Testis (tissue), 3 donors: ENCODE measurements around the gene PJA1. TPM values are rescaled to one million over a fixed set of nuclear protein-coding genes. Genes with fewer than 3 reads are reported as not detected.

Experiments used
- DNase-seq: peaks from one replicate; pipeline ENCODE4 v3.0.0-alpha.2; 2019
- H3K27ac ChIP-seq, 2 donors: fragments of 200-600 bp; sonication (generic); one replicate each; pipeline ENCODE4 v1.5.1; 2019
- H3K27me3 ChIP-seq: fragments of 200-600 bp; sonication (generic); one replicate; pipeline ENCODE4 v1.5.1; 2019
- H3K36me3 ChIP-seq: fragments of 200-600 bp; sonication (generic); one replicate; pipeline ENCODE4 v1.5.1; 2017; ENCODE audit warnings: low read depth; ENCODE audit errors: missing control alignments
- H3K4me1 ChIP-seq: fragments of 200-600 bp; sonication (generic); one replicate; pipeline ENCODE4 v1.5.1; 2019
- H3K4me3 ChIP-seq, 2 donors: fragments of 200-600 bp; sonication (generic); one replicate each; pipeline ENCODE4 v1.5.1; 2017 to 2019
- H3K9me3 ChIP-seq: fragments of 200-600 bp; sonication (generic); one replicate; pipeline ENCODE4 v1.5.1; 2017
- CTCF ChIP-seq, 3 experiments: fragments of 450-650 bp in 2 of 3; fragments of 200-600 bp in 1 of 3; sonication (generic) in 1 of 3; IDR thresholded peaks; one replicate each; pipeline ENCODE4 v1.5.1; 2016 to 2019; ENCODE audit warnings: antibody characterized with exemption in 3 of 3, mild to moderate bottlenecking in 2 of 3, moderate library complexity in 1 of 3
- POLR2A ChIP-seq: fragments of 450-650 bp; IDR thresholded peaks from one replicate; pipeline ENCODE4 v1.6.1; 2017; ENCODE audit warnings: antibody characterized with exemption, mild to moderate bottlenecking, moderate library complexity
- WGBS, 2 donors: methylation state at CpG; one replicate each; pipeline ENCODE4 v1.1.5; 2018; 5-methylcytosine and 5-hydroxymethylcytosine counted together
- intact Hi-C: fragments of 100-400 bp; cut with DNase I; formaldehyde crosslinking; loops from one replicate; pipeline ENCODE4 v1.15.1; 2023; ENCODE audit warnings: low total_unique reads
- polyA plus RNA-seq: library from polyadenylated mRNA; stranded (reverse); fragments of 350-450 nt; fragmentation: Illumina TruSeq; extraction: RNeasy Lipid Tissue Mini Kit (QIAGEN cat#74804); gene quantifications from one replicate; pipeline ENCODE4 v1.2.3, GENCODE V29; 2014; ENCODE audit warnings: low read depth, low replicate concordance; ENCODE audit not compliant: insufficient read depth
- total RNA-seq, 2 donors: library from RNA; depleted of rRNA; stranded (reverse); fragments of >200 nt; gene quantifications; one replicate each; pipeline ENCODE4 v1.2.3, GENCODE V29; 2016

The PJA1 gene
- total and polyA plus RNA-seq, 3 donors from 2014 or later = 56.6 to 101 (median 61.8) TPM

- Histone ChIP-seq H3K27me3 (no peaks in the 10 kb centered on the region), H3K36me3 (no peaks in the 10 kb centered on the region), H3K9me3 (no peaks in the 10 kb centered on the region), H3K4me3 (no peak overlapping the region), H3K27ac (no peak overlapping the region), H3K4me1 (no peaks in the 10 kb centered on the region)
- no peak for DNase-seq
- TF ChIP-seq POLR2A (no peak), CTCF (IDR thresholded peaks at IDR 0.05) (no peak)
- intact Hi-C loops = no loop called here
- 85 to 87% methylated on average over 3 of the region's 3 CpGs for WGBS, 2 donors
Measured at GRCh38 chrX:69176053-69176452, 10.8 kb upstream of the PJA1 start.

GRCh38 chrX:69173906-69174305 lies 8.7 kb upstream of the PJA1 start:
- no peaks in the 10 kb centered on the region for H3K9me3 ChIP-seq

DNA sequence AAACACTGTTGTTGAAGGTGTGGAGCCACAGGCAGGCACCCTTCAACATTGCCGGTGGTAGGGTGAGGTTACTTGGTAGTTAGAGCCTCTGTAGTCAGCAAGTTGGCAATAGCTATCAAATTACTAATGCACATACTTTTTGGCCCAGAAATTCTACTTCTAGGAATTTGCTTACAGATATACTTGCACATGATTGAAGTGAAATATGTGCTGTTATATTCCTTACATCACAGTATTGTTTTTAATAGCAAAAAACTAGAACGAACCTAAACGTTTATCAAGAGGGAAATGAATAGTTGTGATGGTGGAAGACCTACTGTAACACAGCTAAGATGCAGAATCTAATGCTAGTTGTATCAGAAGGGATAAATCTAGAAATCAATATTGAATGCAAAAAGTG lies 7.7 kb upstream of the PJA1 start:
- TF ChIP-seq POLR2A = no peak
- TF ChIP-seq CTCF (IDR thresholded peaks at IDR 0.05) = no peak
- no peaks in the 10 kb centered on the region for H3K36me3 ChIP-seq
- H3K4me1 ChIP-seq = no peaks in the 10 kb centered on the region
- 86 to 95% methylated on average over 3 of the region's 3 CpGs for WGBS, 2 donors
- intact Hi-C loops = no loop called here
- no peaks in the 10 kb centered on the region for H3K27me3 ChIP-seq
- H3K27ac ChIP-seq = no peak overlapping the region
- no peaks in the 10 kb centered on the region for H3K9me3 ChIP-seq
- DNase-seq = no peak
- no peak overlapping the region for H3K4me3 ChIP-seq

More at GRCh38 chrX:69173906-69174305, 8.7 kb upstream of the PJA1 start:
- WGBS, 2 donors = 16 to 17% methylated on average over 19 to 20 of the region's 20 CpGs
- Histone ChIP-seq H3K27me3 (no peaks in the 10 kb centered on the region), H3K4me1 (no peaks in the 10 kb centered on the region), H3K27ac (no peak overlapping the region), H3K36me3 (no peaks in the 10 kb centered on the region), H3K4me3 (no peak overlapping the region)
- TF ChIP-seq POLR2A (no peak), CTCF (IDR thresholded peaks at IDR 0.05) (no peak)
- DNase-seq = no peak
- intact Hi-C loops = no loop called here

- Histone ChIP-seq H3K4me1 (no peaks in the 10 kb centered on the region), H3K4me3 (no peak overlapping the region), H3K27ac (no peak overlapping the region), H3K27me3 (no peaks in the 10 kb centered on the region), H3K36me3 (no peaks in the 10 kb centered on the region), H3K9me3 (no peaks in the 10 kb centered on the region)
- intact Hi-C loops = no loop called here
- TF ChIP-seq CTCF (IDR thresholded peaks at IDR 0.05) (no peak), POLR2A (no peak)
- DNase-seq = no peak
Measured at GRCh38 chrX:69170319-69170718, 5.1 kb upstream of the PJA1 start.

DNA sequence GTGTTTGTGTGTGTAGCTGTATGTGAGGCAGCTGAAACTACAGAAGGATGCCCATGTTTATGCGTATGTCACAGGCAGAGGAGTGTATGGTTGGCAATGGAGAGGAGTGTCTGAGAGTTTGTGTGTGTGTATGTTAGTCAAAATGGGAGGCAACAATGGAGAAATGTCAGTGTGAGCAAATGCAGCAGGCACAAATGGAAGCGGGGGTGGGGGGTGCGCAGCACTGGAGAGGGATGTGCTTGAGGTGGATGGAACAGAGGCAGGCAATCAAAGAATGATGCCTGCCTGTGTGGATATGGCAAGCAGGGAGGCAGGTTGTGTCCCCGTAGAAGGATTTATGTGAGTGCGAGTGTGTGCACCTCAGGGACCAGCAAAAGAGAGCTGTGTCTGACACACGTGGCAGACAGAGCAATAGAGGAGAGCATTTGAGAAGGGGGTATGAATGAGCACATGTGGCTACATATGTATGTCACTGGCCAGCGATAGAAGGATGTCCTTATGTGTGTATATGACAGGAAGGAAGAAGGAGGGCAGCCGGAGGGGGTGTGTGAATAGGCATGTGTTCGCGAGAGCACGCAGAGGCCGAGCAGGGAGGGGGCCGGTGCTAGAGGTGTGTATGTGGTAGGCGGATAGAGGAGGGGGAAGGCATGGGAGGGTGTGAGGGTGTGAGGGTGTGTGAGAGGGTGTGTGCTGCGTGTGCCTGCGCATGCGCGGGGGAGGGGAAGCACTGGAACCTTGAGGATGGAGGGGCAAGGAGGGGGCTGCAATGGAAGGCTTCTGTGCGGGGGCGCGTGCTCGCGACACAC lies 1.1 kb downstream of the PJA1 start:
- intact Hi-C loops = no loop called here
- Histone ChIP-seq H3K9me3 (no peaks in the 10 kb centered on the region), H3K4me1 (no peaks in the 10 kb centered on the region), H3K36me3 (no peaks in the 10 kb centered on the region), H3K27ac (no peak overlapping the region), H3K27me3 (no peaks in the 10 kb centered on the region), H3K4me3 (peak overlapping the region; percentile 63 to 79)
- DNase-seq = peak; percentile 35
- no peak for TF ChIP-seq CTCF (IDR thresholded peaks at IDR 0.05)
- no peak for TF ChIP-seq POLR2A
- WGBS, 2 donors = 15 to 18% methylated on average over 17 to 23 of the region's 23 CpGs
